PC-3 (cell line): Measurements from ENCODE around the gene EPB41. TPM values are rescaled to one million over a fixed set of nuclear protein-coding genes. Genes with fewer than 3 reads are reported as not detected.

Experiments used
- ATAC-seq: fragments of 200-7000 bp; cut with Tn5 transposase; 2 replicates; pipeline ENCODE4 v1.9.1; 2020; ENCODE audit warnings: mild to moderate bottlenecking, moderate library complexity
- BruUV-seq: library from RNA; stranded (reverse); fragments of 400-500 nt; replicated peaks from 2 replicates; lab custom pipeline; 2021; lab: Mats Ljungman, UMichigan
- CTCF ChIA-PET: fragments of 300-600 bp; sonication (Branson Sonifier 250); formaldehyde crosslinking; loops from one replicate; lab custom pipeline; 2022; ENCODE audit warnings: antibody characterized with exemption; lab: Charles Lee
- POLR2A ChIA-PET: fragments of 300-600 bp; sonication (Branson Sonifier 250); formaldehyde crosslinking; loops from one replicate; lab custom pipeline; 2022; ENCODE audit warnings: antibody characterized with exemption; ENCODE audit not compliant: unreplicated experiment; lab: Charles Lee
- DNase-seq: peaks from one replicate; pipeline ENCODE4 v3.0.0-alpha.2; 2015
- H2AFZ ChIP-seq: fragments of 300-600 bp; sonication (generic); 2 replicates; pipeline ENCODE4 v1.6.0; 2016; ENCODE audit warnings: antibody characterized with exemption, low read length
- H3F3A ChIP-seq: fragments of 300-600 bp; sonication (generic); one replicate; pipeline ENCODE4 v1.6.0; 2017; ENCODE audit warnings: antibody characterized with exemption, low read length, control low read depth, mild to moderate bottlenecking; ENCODE audit not compliant: unreplicated experiment
- H3K27ac ChIP-seq: fragments of 300-600 bp; sonication (generic); 2 replicates; pipeline ENCODE4 v1.5.1; 2016; ENCODE audit warnings: mild to moderate bottlenecking, low read length
- H3K27me3 ChIP-seq: fragments of 300-600 bp; sonication (generic); 2 replicates; pipeline ENCODE4 v1.6.1; 2016; ENCODE audit warnings: low read length, mixed read lengths
- H3K36me3 ChIP-seq: fragments of 300-600 bp; sonication (generic); 2 replicates; pipeline ENCODE4 v1.6.1; 2016; ENCODE audit warnings: low read depth, mixed run types, low read length, mixed read lengths
- H3K4me1 ChIP-seq: fragments of 300-600 bp; sonication (generic); 2 replicates; pipeline ENCODE4 v1.5.1; 2016; ENCODE audit warnings: low read length; ENCODE audit not compliant: insufficient read depth
- H3K4me2 ChIP-seq: fragments of 300-600 bp; sonication (generic); 2 replicates; pipeline ENCODE4 v1.6.0; 2016; ENCODE audit warnings: low read length
- H3K4me3 ChIP-seq: fragments of 300-600 bp; sonication (generic); 2 replicates; pipeline ENCODE4 v1.5.1; 2016; ENCODE audit warnings: mild to moderate bottlenecking, low read length, mixed read lengths
- H3K79me2 ChIP-seq: fragments of 300-600 bp; sonication (generic); 2 replicates; pipeline ENCODE4 v1.6.1; 2017; ENCODE audit warnings: low read length, mixed read lengths
- H3K9ac ChIP-seq: fragments of 300-600 bp; sonication (generic); 2 replicates; pipeline ENCODE4 v1.6.0; 2016; ENCODE audit warnings: mild to moderate bottlenecking, low read length
- H3K9me2 ChIP-seq: fragments of 300-600 bp; sonication (generic); replicated peaks from 2 replicates; pipeline ENCODE4 v1.6.1; 2016; ENCODE audit warnings: mixed run types, low read length, mixed read lengths
- H3K9me3 ChIP-seq: fragments of 300-600 bp; sonication (generic); 2 replicates; pipeline ENCODE4 v1.6.1; 2016; ENCODE audit warnings: low read length, mixed read lengths
- H4K20me1 ChIP-seq: fragments of 300-600 bp; sonication (generic); 2 replicates; pipeline ENCODE4 v1.6.1; 2016; ENCODE audit warnings: low read length, mixed read lengths
- CTCF ChIP-seq: fragments of 300-600 bp; sonication (generic); conservative IDR thresholded peaks from 2 replicates; pipeline ENCODE4 v1.5.1; 2017; ENCODE audit warnings: antibody characterized with exemption, low read depth, mild to moderate bottlenecking, low read length
- EZH2 ChIP-seq: fragments of 300-600 bp; sonication (generic); IDR thresholded peaks from one replicate; pipeline ENCODE4 v1.6.1; 2017; ENCODE audit warnings: antibody characterized with exemption, mild to moderate bottlenecking, low read length; ENCODE audit not compliant: unreplicated experiment
- EZH2phosphoT487 ChIP-seq: fragments of 300-600 bp; sonication (generic); IDR thresholded peaks from 2 replicates; pipeline ENCODE4 v1.6.1; 2018; ENCODE audit warnings: mild to moderate bottlenecking, antibody characterized with exemption, low read length, borderline replicate concordance
- intact Hi-C: fragments of 100-400 bp; cut with micrococcal nuclease; formaldehyde crosslinking; loops from 2 replicates; pipeline ENCODE4 v1.9.0; 2023
- total RNA-seq: library from RNA; depleted of rRNA; stranded (reverse); fragments of >200 nt; gene quantifications from 2 replicates; pipeline ENCODE4 v1.2.3, GENCODE V29; 2014

EPB41 gene
- total RNA-seq, 1 experiment from 2014 or later = 44.9 TPM

GRCh38 chr1:28926629-28927265 is 12.4 kb downstream of the EPB41 start:
- Histone ChIP-seq H3K4me2 (no peak overlapping the region), H3K9me2 (no peaks in the 10 kb centered on the region), H3K27me3 (no peaks in the 10 kb centered on the region), H3K9me3 (no peaks in the 10 kb centered on the region), H3K79me2 (peaks cover 42% of the 10 kb centered on the region), H3K36me3 (no peaks in the 10 kb centered on the region), H3K4me1 (0 out of 2 replicates have a peak, but pooled peaks cover 3% of the 10 kb centered on the region), H3K27ac (no peak overlapping the region), H2AFZ (no peak overlapping the region), H3K9ac (no peak overlapping the region), H3F3A (no peaks in the 10 kb centered on the region), H3K4me3 (no peak overlapping the region), H4K20me1 (no peaks in the 10 kb centered on the region)
- ChIA-PET CTCF (no interaction called here), POLR2A (no interaction called here)
- no TSS peak for BruUV-seq
- TF ChIP-seq EZH2phosphoT487 (no peak), CTCF (no peak), EZH2 (no peak)
- intact Hi-C loops = no loop called here
- no peak for ATAC-seq
- no peak for DNase-seq

- no peaks in the 10 kb centered on the region for H3K9me3 ChIP-seq
- H3K9me2 ChIP-seq = no peaks in the 10 kb centered on the region
- H3K27ac ChIP-seq = no peak overlapping the region
- H2AFZ ChIP-seq = no peak overlapping the region
- no peaks in the 10 kb centered on the region for H3F3A ChIP-seq
- no peak overlapping the region for H3K4me3 ChIP-seq
- H3K79me2 ChIP-seq = peaks cover 40% of the 10 kb centered on the region
- H3K27me3 ChIP-seq = no peaks in the 10 kb centered on the region
- ChIA-PET POLR2A (no interaction called here), CTCF (no interaction called here)
- no peaks in the 10 kb centered on the region for H3K36me3 ChIP-seq
- H3K9ac ChIP-seq = no peak overlapping the region
- TF ChIP-seq EZH2 (no peak), CTCF (no peak), EZH2phosphoT487 (no peak)
- 0 out of 2 replicates have a peak, but pooled peaks cover 3% of the 10 kb centered on the region for H3K4me1 ChIP-seq
- intact Hi-C loops = no loop called here
- no peak overlapping the region for H3K4me2 ChIP-seq
- ATAC-seq = no peak
- DNase-seq = no peak
- no peaks in the 10 kb centered on the region for H4K20me1 ChIP-seq
- BruUV-seq = no TSS peak
Measured at GRCh38 chr1:28927266-28927647, 12.9 kb downstream of the EPB41 start.

GRCh38 chr1:28927648-28928313 is 13.4 kb downstream of the EPB41 start:
- H3K9me3 ChIP-seq = no peaks in the 10 kb centered on the region
- no peaks in the 10 kb centered on the region for H3K27me3 ChIP-seq
- BruUV-seq = TSS peak; percentile 76
- TF ChIP-seq CTCF = no peak
- TF ChIP-seq EZH2 = no peak
- TF ChIP-seq EZH2phosphoT487 = no peak
- H3K36me3 ChIP-seq = no peaks in the 10 kb centered on the region
- intact Hi-C loops = no loop called here
- no peak overlapping the region for H3K27ac ChIP-seq
- H3K4me3 ChIP-seq = no peak overlapping the region
- DNase-seq (no peak), ATAC-seq (peak; percentile 13; the same call in 1 of the 2 replicates)
- H3K9ac ChIP-seq = no peak overlapping the region
- H3K79me2 ChIP-seq = peaks cover 37% of the 10 kb centered on the region
- no peak overlapping the region for H2AFZ ChIP-seq
- H4K20me1 ChIP-seq = no peaks in the 10 kb centered on the region
- POLR2A ChIA-PET = no interaction called here
- CTCF ChIA-PET = interaction anchor here (0.6 kb wide), 1 partner anchor 191 kb away, joined by 4 read pairs; the partner anchor contains the start of gene YTHDF2
- no peaks in the 10 kb centered on the region for H3K9me2 ChIP-seq
- no peaks in the 10 kb centered on the region for H3F3A ChIP-seq
- H3K4me1 ChIP-seq = 0 out of 2 replicates have a peak, but pooled peaks cover 3% of the 10 kb centered on the region
- no peak overlapping the region for H3K4me2 ChIP-seq
